Activated CD4-positive, alpha-beta T cell treated with anti-CD3 and anti-CD28 coated beads, Interleukin-2, amount 10 ng/mL, durations not matched to agents 7 days and 5 days (primary cell): ENCODE results near the gene MPLKIP. TPM values are rescaled to one million over a fixed set of nuclear protein-coding genes. Genes with fewer than 3 reads are reported as not detected.
"Not testable (repeated sequence)": the region's sequence is repeated elsewhere in the genome, so short reads cannot be mapped to it uniquely, and the experiment has no call there.

ENCODE experiments used
- CTCF ChIA-PET: fragments of 350-600 bp; sonication (Branson Sonifier 250); formaldehyde crosslinking; loops from one replicate; lab custom pipeline; 2021; ENCODE audit warnings: antibody characterized with exemption; lab: Charles Lee
- POLR2A ChIA-PET: fragments of 350-600 bp; sonication (Branson Sonifier 250); formaldehyde crosslinking; loops from one replicate; lab custom pipeline; 2021; ENCODE audit warnings: antibody characterized with exemption; lab: Charles Lee
- DNase-seq: peaks from one replicate; pipeline ENCODE4 v3.0.0-alpha.2; 2020
- H3K27ac Mint-ChIP-seq: one replicate; pipeline ENCODE4 v1.8.0; 2021; ENCODE audit warnings: mild to moderate bottlenecking, moderate library complexity, mixed read lengths
- H3K27me3 Mint-ChIP-seq: one replicate; pipeline ENCODE4 v1.8.0; 2021; ENCODE audit warnings: mixed read lengths
- H3K36me3 Mint-ChIP-seq: one replicate; pipeline ENCODE4 v1.8.0; 2021; ENCODE audit warnings: low read depth, mixed read lengths
- H3K4me1 Mint-ChIP-seq: one replicate; pipeline ENCODE4 v1.8.0; 2021; ENCODE audit warnings: mixed read lengths
- H3K4me3 Mint-ChIP-seq: one replicate; pipeline ENCODE4 v1.8.0; 2021; ENCODE audit warnings: mild to moderate bottlenecking, moderate library complexity, mixed read lengths
- H3K9me3 Mint-ChIP-seq: one replicate; pipeline ENCODE4 v1.8.0; 2021; ENCODE audit warnings: mixed read lengths
- total RNA-seq, 2 experiments: library from RNA; stranded (reverse); gene quantifications; one replicate each; pipeline ENCODE4 v1.2.3, GENCODE V29; 2021

MPLKIP gene
- total RNA-seq, 2 experiments from 2014 or later: 30.9 to 38.4 TPM

- DNase-seq, H3K9me3 Mint-ChIP-seq, H3K27me3 Mint-ChIP-seq, H3K36me3 Mint-ChIP-seq, CTCF ChIA-PET, H3K27ac Mint-ChIP-seq, POLR2A ChIA-PET, H3K4me1 Mint-ChIP-seq, H3K4me3 Mint-ChIP-seq: not testable (repeated sequence)
Measured at GRCh38 chr7:40148247-40148580, 13.8 kb upstream of the MPLKIP start.

- H3K36me3 Mint-ChIP-seq: no peaks in the 10 kb centered on the region
- DNase-seq: no peak
- peaks cover 7% of the 10 kb centered on the region for H3K27me3 Mint-ChIP-seq
- no peak overlapping the region for H3K4me3 Mint-ChIP-seq
- no peak overlapping the region for H3K27ac Mint-ChIP-seq
- CTCF ChIA-PET: no interaction called here
- H3K4me1 Mint-ChIP-seq: no peaks in the 10 kb centered on the region
- H3K9me3 Mint-ChIP-seq: no peaks in the 10 kb centered on the region
- POLR2A ChIA-PET: no interaction called here
Measured at GRCh38 chr7:40147371-40148246, 13.2 kb upstream of the MPLKIP start.

GRCh38 chr7:40145596-40146130, 11.2 kb upstream of the MPLKIP start:
- H3K4me1 Mint-ChIP-seq, H3K9me3 Mint-ChIP-seq, DNase-seq, H3K27me3 Mint-ChIP-seq, H3K27ac Mint-ChIP-seq, H3K4me3 Mint-ChIP-seq, CTCF ChIA-PET, H3K36me3 Mint-ChIP-seq, POLR2A ChIA-PET: not testable (repeated sequence)

GRCh38 chr7:40141916-40142315, 7.5 kb upstream of the MPLKIP start:
- H3K9me3 Mint-ChIP-seq, H3K36me3 Mint-ChIP-seq, H3K4me3 Mint-ChIP-seq, POLR2A ChIA-PET, CTCF ChIA-PET, H3K4me1 Mint-ChIP-seq, H3K27me3 Mint-ChIP-seq, DNase-seq, H3K27ac Mint-ChIP-seq: not testable (repeated sequence)

GRCh38 chr7:40139891-40140290, 5.5 kb upstream of the MPLKIP start:
- CTCF ChIA-PET, H3K36me3 Mint-ChIP-seq, H3K27ac Mint-ChIP-seq, DNase-seq, H3K27me3 Mint-ChIP-seq, H3K4me1 Mint-ChIP-seq, POLR2A ChIA-PET, H3K9me3 Mint-ChIP-seq, H3K4me3 Mint-ChIP-seq: not testable (repeated sequence)

- ChIA-PET POLR2A (no interaction called here), CTCF (no interaction called here)
- Mint-ChIP-seq H3K9me3 (no peaks in the 10 kb centered on the region), H3K27ac (no peak overlapping the region), H3K4me3 (no peak overlapping the region), H3K27me3 (peaks cover 8% of the 10 kb centered on the region), H3K4me1 (peaks cover 3% of the 10 kb centered on the region), H3K36me3 (no peaks in the 10 kb centered on the region)
- no peak for DNase-seq
Measured at GRCh38 chr7:40138973-40139372, 4.6 kb upstream of the MPLKIP start.

- Mint-ChIP-seq H3K27ac (no peak overlapping the region), H3K36me3 (peaks cover 3% of the 10 kb centered on the region), H3K9me3 (no peaks in the 10 kb centered on the region), H3K4me1 (peaks cover 12% of the 10 kb centered on the region), H3K4me3 (no peak overlapping the region), H3K27me3 (peaks cover 6% of the 10 kb centered on the region)
- CTCF ChIA-PET: interaction anchor here (0.7 kb wide), 1 partner anchor 587 kb away, joined by 4 read pairs; no protein-coding TSS in a partner anchor
- DNase-seq: no peak
- POLR2A ChIA-PET: no interaction called here
Measured at GRCh38 chr7:40137563-40137962, 3.1 kb upstream of the MPLKIP start.

GRCh38 chr7:40135317-40135610, 842 bp upstream of the MPLKIP start:
- H3K4me1 Mint-ChIP-seq: peaks cover 19% of the 10 kb centered on the region
- DNase-seq: peak; percentile 9
- CTCF ChIA-PET: interaction anchor here (0.6 to 3.0 kb wide), 17 partner anchors 9 to 555 kb away, joined by 3 to 12 read pairs (median 4); partner anchors contain the start of gene CDK13
- peak overlapping the region; percentile 95 for H3K4me3 Mint-ChIP-seq
- POLR2A ChIA-PET: no interaction called here
- peaks cover 3% of the 10 kb centered on the region for H3K27me3 Mint-ChIP-seq
- H3K9me3 Mint-ChIP-seq: no peaks in the 10 kb centered on the region
- H3K27ac Mint-ChIP-seq: peak overlapping the region; percentile 50
- peaks cover 12% of the 10 kb centered on the region for H3K36me3 Mint-ChIP-seq

GRCh38 chr7:40133561-40134427, 628 bp downstream of the MPLKIP start:
- CTCF ChIA-PET: interaction anchor here (0.6 to 3.0 kb wide), 15 partner anchors 9 to 554 kb away, joined by 3 to 12 read pairs (median 4); partner anchors contain the start of gene CDK13
- Mint-ChIP-seq H3K27ac (peak overlapping the region; percentile 91), H3K4me1 (peaks cover 21% of the 10 kb centered on the region)

GRCh38 chr7:40122940-40123254, 11.5 kb downstream of the MPLKIP start:
- no peak for DNase-seq
- ChIA-PET POLR2A (interaction anchor here (0.6 kb wide), 1 partner anchor 61 kb away, joined by 4 read pairs; no protein-coding TSS in a partner anchor), CTCF (interaction anchor here (0.6 to 2.0 kb wide), 3 partner anchors 11 to 296 kb away, joined by 3 to 7 read pairs (median 3); partner anchors contain the start of genes MPLKIP and SUGCT)

More at GRCh38 chr7:40133561-40134427, 628 bp downstream of the MPLKIP start:
- DNase-seq: peak; percentile 26
- POLR2A ChIA-PET: no interaction called here
- no peaks in the 10 kb centered on the region for H3K9me3 Mint-ChIP-seq
- H3K27me3 Mint-ChIP-seq: peaks cover 3% of the 10 kb centered on the region
- H3K36me3 Mint-ChIP-seq: peaks cover 13% of the 10 kb centered on the region
- peak overlapping the region; percentile 95 for H3K4me3 Mint-ChIP-seq

GRCh38 chr7:40122100-40122939, 12.1 kb downstream of the MPLKIP start:
- H3K27ac Mint-ChIP-seq: not testable (repeated sequence)

More at GRCh38 chr7:40122940-40123254, 11.5 kb downstream of the MPLKIP start:
- no peaks in the 10 kb centered on the region for H3K9me3 Mint-ChIP-seq
- H3K4me1 Mint-ChIP-seq: no peaks in the 10 kb centered on the region
- no peak overlapping the region for H3K4me3 Mint-ChIP-seq
- H3K36me3 Mint-ChIP-seq: peaks cover 7% of the 10 kb centered on the region
- H3K27ac Mint-ChIP-seq: no peak overlapping the region
- H3K27me3 Mint-ChIP-seq: no peaks in the 10 kb centered on the region

GRCh38 chr7:40120020-40120419, 14.4 kb downstream of the MPLKIP start:
- Mint-ChIP-seq H3K27me3 (no peaks in the 10 kb centered on the region), H3K27ac (no peak overlapping the region), H3K4me1 (no peaks in the 10 kb centered on the region), H3K36me3 (peaks cover 6% of the 10 kb centered on the region), H3K4me3 (no peak overlapping the region), H3K9me3 (no peaks in the 10 kb centered on the region)
- ChIA-PET CTCF (no interaction called here), POLR2A (no interaction called here)
- DNase-seq: no peak

More at GRCh38 chr7:40122100-40122939, 12.1 kb downstream of the MPLKIP start:
- not testable (repeated sequence) for H3K27me3 Mint-ChIP-seq, H3K9me3 Mint-ChIP-seq, DNase-seq, H3K4me3 Mint-ChIP-seq, H3K36me3 Mint-ChIP-seq, H3K4me1 Mint-ChIP-seq
- ChIA-PET POLR2A (interaction anchor here (0.6 kb wide), 1 partner anchor 61 kb away, joined by 4 read pairs; no protein-coding TSS in a partner anchor), CTCF (interaction anchor here (0.6 to 2.0 kb wide), 2 partner anchors 13 to 297 kb away, joined by 3 to 7 read pairs; partner anchors contain the start of genes MPLKIP and SUGCT)
